ENCODE measurements around the gene MKKS.

GRCh38 chr20:10429443-10429981 lies 4.5 kb downstream of the MKKS start:
- TF ChIP-seq CTCF (IDR thresholded peaks at IDR 0.05) (no peak), POLR2A (IDR thresholded peaks at IDR 0.05) (no peak)

Data from Peyer's patch (tissue), 4 donors.